K562 (cell line): Measurements from ENCODE around the gene ATMIN. TPM values are rescaled to one million over a fixed set of nuclear protein-coding genes. Genes with fewer than 3 reads are reported as not detected.

Source experiments
- ATF6 ChIP-seq: sonication (generic); formaldehyde crosslinking; IDR thresholded peaks from 2 replicates; pipeline ENCODE4 v1.4.0; 2020; ENCODE audit warnings: mild to moderate bottlenecking, missing genetic modification reagents
- CAMTA2 ChIP-seq: fragments of 250-450 bp; sonication (Bioruptor Pico); conservative IDR thresholded peaks from 2 replicates; pipeline ENCODE4 v1.5.1; 2022
- LCOR ChIP-seq: sonication (generic); formaldehyde crosslinking; IDR thresholded peaks from 2 replicates; pipeline ENCODE4 v1.8.0; 2022; ENCODE audit warnings: mild to moderate bottlenecking, missing genetic modification reagents
- NFRKB ChIP-seq: fragments of 450-650 bp; IDR thresholded peaks from 2 replicates; pipeline ENCODE4 v1.6.1; 2016; ENCODE audit warnings: low read depth
- PHB ChIP-seq: fragments of 250-450 bp; sonication (Bioruptor Pico); IDR thresholded peaks from 2 replicates; pipeline ENCODE4 v1.5.0; 2021
- RBM15 ChIP-seq: fragments of 200-400 bp; formaldehyde crosslinking; IDR thresholded peaks from 2 replicates; pipeline ENCODE4 v1.6.1; 2018; ENCODE audit warnings: mild to moderate bottlenecking, low read length, moderate library complexity; ENCODE audit not compliant: insufficient read depth
- ZFX ChIP-seq: sonication (generic); formaldehyde crosslinking; IDR thresholded peaks from 2 replicates; pipeline ENCODE4 v1.8.0; 2022; ENCODE audit warnings: mild to moderate bottlenecking, missing genetic modification reagents, moderate library complexity
- ZNF584 ChIP-seq: fragments of 200-800 bp; sonication (Bioruptor generic); IDR thresholded peaks from 2 replicates; pipeline ENCODE4 v1.6.1; 2016; ENCODE audit warnings: low read depth, mild to moderate bottlenecking, missing genetic modification characterization, missing compliant biosample characterization
- polyA plus RNA-seq, 8 experiments: library from polyadenylated mRNA; depleted of rRNA in 4 of 8; stranded (reverse) in 5 of 8; unstranded in 3 of 8; fragments of >200 nt; fragmentation: Nextera tagmentation in 2 of 8; fragmentation: Illumina TruSeq in 1 of 8; extraction: Ambion mirVana in 2 of 8; extraction: Trizol in 1 of 8; gene quantifications; 2 replicates each; pipeline versions ENCODE4 v1.2.1 to v1.2.3, GENCODE V29; 2011 to 2014; ENCODE audit warnings: inconsistent platforms in 1 of 8, missing spikeins in 1 of 8
- total RNA-seq, 7 experiments: library from RNA; depleted of rRNA in 6 of 7; stranded (reverse); fragments of >200 nt in 6 of 7; fragmentation: Illumina TruSeq in 2 of 7; extraction: Trizol in 2 of 7; gene quantifications; 2 replicates each; pipeline versions ENCODE4 v1.2.1 to v1.2.3, GENCODE V29; 2011 to 2021; ENCODE audit warnings: low replicate concordance in 1 of 7
- TF ChIP-seq, protein P1 (sequence below): fragments of 450-650 bp; IDR thresholded peaks from 2 replicates; pipeline ENCODE4 v1.6.1; 2014; ENCODE audit warnings: low read depth, mild to moderate bottlenecking, moderate library complexity, borderline replicate concordance
- TF ChIP-seq, protein P2 (sequence below), 2 experiments: IDR thresholded peaks; 2 replicates each; pipeline ENCODE4 v1.6.1; 2012; ENCODE audit warnings: improper control_type of control experiment in 2 of 2, low read depth in 2 of 2, low read length in 2 of 2, borderline replicate concordance in 1 of 2
- TF ChIP-seq, protein P3 (sequence below), 2 experiments: fragments of 450-650 bp in 1 of 2; IDR thresholded peaks; 2 replicates each; pipeline ENCODE4 v1.6.1; 2011 to 2017; ENCODE audit warnings: low read depth in 2 of 2, antibody characterized with exemption in 1 of 2, borderline replicate concordance in 1 of 2, low read length in 1 of 2, mild to moderate bottlenecking in 1 of 2, mixed read lengths in 1 of 2; ENCODE audit not compliant: control insufficient read depth in 1 of 2
- TF ChIP-seq, protein P4 (sequence below): sonication (generic); formaldehyde crosslinking; IDR thresholded peaks from 2 replicates; pipeline ENCODE4 v1.8.1; 2023; ENCODE audit warnings: mild to moderate bottlenecking, missing genetic modification reagents

Gene ATMIN
- total and polyA plus RNA-seq, 9 of the 15 experiments (the other 6 are each of a cell fraction or from before 2014, with no cell fraction given), result 6.7 to 40.9 (median 23.4) TPM

- TF ChIP-seq LCOR (no peak), RBM15 (no peak), ATF6 (CRISPR knock-in tag) (no peak), ZNF584 (CRISPR knock-in tag) (no peak), NFRKB (no peak), ZFX (CRISPR knock-in tag) (no peak), PHB (no peak), CAMTA2 (CRISPR knock-in tag) (no peak)
- TF ChIP-seq, protein P1, sequence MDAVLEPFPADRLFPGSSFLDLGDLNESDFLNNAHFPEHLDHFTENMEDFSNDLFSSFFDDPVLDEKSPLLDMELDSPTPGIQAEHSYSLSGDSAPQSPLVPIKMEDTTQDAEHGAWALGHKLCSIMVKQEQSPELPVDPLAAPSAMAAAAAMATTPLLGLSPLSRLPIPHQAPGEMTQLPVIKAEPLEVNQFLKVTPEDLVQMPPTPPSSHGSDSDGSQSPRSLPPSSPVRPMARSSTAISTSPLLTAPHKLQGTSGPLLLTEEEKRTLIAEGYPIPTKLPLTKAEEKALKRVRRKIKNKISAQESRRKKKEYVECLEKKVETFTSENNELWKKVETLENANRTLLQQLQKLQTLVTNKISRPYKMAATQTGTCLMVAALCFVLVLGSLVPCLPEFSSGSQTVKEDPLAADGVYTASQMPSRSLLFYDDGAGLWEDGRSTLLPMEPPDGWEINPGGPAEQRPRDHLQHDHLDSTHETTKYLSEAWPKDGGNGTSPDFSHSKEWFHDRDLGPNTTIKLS, result no peak
- TF ChIP-seq, protein P2, sequence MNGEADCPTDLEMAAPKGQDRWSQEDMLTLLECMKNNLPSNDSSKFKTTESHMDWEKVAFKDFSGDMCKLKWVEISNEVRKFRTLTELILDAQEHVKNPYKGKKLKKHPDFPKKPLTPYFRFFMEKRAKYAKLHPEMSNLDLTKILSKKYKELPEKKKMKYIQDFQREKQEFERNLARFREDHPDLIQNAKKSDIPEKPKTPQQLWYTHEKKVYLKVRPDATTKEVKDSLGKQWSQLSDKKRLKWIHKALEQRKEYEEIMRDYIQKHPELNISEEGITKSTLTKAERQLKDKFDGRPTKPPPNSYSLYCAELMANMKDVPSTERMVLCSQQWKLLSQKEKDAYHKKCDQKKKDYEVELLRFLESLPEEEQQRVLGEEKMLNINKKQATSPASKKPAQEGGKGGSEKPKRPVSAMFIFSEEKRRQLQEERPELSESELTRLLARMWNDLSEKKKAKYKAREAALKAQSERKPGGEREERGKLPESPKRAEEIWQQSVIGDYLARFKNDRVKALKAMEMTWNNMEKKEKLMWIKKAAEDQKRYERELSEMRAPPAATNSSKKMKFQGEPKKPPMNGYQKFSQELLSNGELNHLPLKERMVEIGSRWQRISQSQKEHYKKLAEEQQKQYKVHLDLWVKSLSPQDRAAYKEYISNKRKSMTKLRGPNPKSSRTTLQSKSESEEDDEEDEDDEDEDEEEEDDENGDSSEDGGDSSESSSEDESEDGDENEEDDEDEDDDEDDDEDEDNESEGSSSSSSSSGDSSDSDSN (IDR thresholded peaks at IDR 0.05; ENCODE audit: borderline replicate concordance in 1 of 2, low read depth in 2 of 2, low read length in 2 of 2), result no peak
- TF ChIP-seq, protein P3, sequence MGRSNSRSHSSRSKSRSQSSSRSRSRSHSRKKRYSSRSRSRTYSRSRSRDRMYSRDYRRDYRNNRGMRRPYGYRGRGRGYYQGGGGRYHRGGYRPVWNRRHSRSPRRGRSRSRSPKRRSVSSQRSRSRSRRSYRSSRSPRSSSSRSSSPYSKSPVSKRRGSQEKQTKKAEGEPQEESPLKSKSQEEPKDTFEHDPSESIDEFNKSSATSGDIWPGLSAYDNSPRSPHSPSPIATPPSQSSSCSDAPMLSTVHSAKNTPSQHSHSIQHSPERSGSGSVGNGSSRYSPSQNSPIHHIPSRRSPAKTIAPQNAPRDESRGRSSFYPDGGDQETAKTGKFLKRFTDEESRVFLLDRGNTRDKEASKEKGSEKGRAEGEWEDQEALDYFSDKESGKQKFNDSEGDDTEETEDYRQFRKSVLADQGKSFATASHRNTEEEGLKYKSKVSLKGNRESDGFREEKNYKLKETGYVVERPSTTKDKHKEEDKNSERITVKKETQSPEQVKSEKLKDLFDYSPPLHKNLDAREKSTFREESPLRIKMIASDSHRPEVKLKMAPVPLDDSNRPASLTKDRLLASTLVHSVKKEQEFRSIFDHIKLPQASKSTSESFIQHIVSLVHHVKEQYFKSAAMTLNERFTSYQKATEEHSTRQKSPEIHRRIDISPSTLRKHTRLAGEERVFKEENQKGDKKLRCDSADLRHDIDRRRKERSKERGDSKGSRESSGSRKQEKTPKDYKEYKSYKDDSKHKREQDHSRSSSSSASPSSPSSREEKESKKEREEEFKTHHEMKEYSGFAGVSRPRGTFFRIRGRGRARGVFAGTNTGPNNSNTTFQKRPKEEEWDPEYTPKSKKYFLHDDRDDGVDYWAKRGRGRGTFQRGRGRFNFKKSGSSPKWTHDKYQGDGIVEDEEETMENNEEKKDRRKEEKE (IDR thresholded peaks at IDR 0.05; ENCODE audit: borderline replicate concordance in 1 of 2, control insufficient read depth in 1 of 2, low read depth in 2 of 2, low read length in 1 of 2), result no peak
- TF ChIP-seq, protein P4, sequence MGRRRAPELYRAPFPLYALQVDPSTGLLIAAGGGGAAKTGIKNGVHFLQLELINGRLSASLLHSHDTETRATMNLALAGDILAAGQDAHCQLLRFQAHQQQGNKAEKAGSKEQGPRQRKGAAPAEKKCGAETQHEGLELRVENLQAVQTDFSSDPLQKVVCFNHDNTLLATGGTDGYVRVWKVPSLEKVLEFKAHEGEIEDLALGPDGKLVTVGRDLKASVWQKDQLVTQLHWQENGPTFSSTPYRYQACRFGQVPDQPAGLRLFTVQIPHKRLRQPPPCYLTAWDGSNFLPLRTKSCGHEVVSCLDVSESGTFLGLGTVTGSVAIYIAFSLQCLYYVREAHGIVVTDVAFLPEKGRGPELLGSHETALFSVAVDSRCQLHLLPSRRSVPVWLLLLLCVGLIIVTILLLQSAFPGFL, result no peak
Measured at GRCh38 chr16:80996688-80997138, 38.9 kb upstream of the ATMIN start (continued).
